Brain pericyte (primary cell): ENCODE data around the gene PHLDA2.
A peak's percentile ranks its signal among the peaks of the same experiment; 100 is the strongest.
"Not testable (repeated sequence)": the region's sequence is repeated elsewhere in the genome, so short reads cannot be mapped to it uniquely, and the experiment has no call there.

Source experiments
- DNase-seq: peaks from one replicate; pipeline ENCODE4 v3.0.0-alpha.2; 2012; ENCODE audit warnings: low read depth, low spot score

Gene PHLDA2

DNA sequence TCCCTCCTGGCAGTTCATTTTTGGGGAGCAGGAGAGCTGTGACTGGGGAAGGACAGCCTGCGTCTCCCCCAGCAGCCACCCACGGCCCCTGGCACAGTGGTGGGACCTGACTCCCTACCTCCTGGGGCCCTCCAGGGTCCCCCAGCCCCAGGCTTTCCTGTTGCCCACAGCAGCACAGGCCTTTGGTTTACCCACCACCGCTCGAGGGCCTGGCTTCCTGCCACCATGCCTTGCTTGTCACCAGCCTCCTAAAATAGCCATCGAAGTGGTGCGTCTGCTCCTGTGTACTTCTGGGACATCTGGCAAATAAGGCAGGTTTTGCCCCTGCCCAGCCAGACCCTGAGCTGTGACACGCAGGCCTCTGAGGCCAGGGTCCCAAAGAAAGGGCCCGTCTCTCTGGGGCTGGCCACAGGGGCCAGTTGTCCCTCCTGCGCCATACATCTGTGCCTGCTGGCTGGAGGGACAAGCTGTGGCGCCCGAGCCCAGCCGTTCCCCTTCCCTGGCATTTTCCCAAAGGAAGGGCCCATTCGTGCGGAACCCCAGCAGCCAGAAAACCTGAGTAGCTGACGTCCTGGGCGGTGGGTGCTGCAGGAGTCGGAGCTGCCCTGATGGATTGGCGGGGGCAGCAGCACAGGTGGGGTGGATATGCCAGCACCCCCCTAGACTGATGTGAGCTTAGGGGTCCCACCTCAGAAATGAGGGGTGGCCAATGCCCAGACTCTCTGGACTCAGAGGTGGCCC, 14.6 kb downstream of the PHLDA2 start:
- no peak for DNase-seq

DNA sequence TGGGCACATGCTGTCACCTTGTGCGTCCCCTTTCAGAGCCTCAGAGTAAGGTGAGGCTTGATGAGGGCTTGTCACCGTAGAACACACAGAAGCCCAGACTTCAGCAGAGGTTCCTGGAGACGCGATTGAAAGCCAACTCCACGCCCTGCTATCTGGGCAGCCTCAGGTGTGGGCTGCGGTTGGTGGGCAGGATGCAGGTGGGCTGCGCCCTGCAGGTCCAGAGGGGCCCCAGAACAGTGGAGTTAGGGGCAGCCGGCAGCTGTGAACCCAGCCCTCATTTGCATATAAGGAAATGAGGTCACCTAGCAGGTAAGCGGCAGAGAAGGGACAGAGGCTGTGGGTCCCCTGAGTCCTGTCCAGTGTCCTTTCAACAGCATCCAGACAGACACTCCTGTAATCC, 15.4 kb downstream of the PHLDA2 start:
- DNase-seq: no peak

DNA sequence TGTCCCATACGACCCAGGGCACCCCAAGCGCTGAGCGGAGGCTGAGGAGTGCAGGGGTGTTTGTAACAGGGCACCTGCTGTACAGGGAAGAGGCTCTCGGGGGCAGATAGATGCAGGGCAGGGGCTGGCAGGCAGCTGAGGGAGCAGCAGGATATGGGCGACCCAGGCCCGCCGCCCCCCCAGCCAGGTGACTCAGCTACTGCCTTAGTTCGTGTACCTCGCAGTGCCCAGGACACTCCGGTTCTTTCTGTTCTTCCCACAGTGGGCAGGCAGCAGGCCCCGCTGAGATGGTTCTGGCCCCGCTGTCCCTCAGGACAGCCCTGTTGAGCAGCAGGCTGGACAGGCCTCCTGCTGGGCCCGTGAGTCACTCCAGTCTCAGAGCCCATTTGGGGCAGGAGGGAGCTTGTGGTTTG, 16.2 kb downstream of the PHLDA2 start:
- no peak for DNase-seq

DNA sequence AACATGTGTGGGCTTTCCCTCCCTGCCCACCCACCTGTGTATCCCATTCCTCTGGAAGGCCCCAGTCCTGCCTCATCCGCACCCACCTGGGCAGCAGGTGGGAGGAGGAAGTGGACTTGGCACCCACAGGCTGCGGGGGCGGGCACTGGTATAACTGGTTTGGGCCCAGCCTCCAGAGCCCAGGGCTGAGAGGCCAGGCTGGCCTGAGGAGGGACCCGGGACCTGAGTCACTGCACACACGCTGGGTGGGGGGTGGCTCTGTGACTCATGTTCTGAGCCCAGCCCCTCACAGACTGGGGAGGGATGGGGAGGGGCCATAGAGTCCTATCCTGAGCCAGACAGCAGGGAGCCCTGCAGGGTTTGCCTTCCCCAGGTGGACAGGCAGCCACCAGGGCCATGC, 16.7 kb downstream of the PHLDA2 start:
- DNase-seq: no peak

DNA sequence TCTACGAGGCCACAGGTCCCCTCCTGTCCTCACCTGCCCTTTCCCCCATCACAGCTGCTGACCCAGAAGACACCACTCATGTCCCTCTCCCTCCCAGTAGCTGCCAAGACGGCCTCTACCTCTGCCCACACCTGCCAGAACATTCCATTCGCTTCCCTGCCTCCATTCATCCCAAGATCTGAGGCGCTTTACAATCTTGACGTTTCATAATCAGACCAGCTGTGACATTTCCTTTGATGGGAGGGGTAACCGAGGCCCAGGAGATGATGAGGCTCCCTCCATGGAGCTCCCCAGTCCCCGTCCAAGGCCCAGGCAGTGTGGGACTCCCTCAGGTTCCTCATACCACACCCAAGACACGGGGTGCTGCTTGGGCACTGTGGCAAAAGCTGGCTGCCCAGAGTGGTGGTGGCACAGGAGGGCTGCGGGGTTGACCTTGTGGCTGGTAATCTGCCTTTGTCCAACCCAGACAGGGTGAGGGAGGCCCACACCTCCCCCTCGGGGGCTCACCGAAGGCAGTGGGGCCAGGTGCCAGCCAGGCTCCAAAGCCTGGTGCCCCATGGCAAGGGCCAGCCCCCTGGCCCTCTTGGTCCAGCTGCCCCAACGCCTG, 17.3 kb downstream of the PHLDA2 start:
- no peak for DNase-seq

DNA sequence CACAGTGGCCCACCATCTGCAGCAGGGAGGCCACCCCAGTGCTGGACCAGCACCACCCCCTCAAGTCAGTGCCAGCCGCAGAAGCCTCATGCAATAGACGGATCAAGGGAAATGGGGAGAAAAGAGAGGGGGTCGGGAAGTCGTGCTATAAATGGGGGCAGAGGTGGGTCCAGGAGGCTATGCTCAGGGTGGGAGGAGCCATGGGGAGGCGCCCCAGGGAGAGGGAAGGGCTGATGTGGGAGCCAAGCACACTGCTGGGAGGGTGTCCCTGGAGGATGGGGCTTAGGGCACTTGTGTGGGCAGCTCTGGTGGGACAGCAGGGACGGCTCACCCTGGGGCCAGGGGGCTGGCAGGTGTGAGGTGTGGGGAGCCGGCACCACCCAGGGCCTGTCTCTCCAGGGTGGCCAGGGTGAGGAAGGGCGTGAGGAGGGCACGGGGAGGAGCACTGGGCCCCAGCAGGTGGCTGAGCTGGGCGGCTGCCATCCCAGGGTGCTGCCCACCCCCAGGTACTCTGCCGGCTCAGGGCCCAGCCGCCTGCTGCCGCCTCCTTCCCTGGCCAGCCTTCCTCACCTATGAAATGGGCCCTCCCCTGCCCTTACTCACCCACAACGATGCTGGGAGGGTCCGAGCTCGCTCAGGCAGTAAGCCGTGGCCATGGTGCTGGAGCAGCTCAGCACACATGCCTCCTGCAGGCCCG, 18.0 kb downstream of the PHLDA2 start:
- no peak for DNase-seq

DNA sequence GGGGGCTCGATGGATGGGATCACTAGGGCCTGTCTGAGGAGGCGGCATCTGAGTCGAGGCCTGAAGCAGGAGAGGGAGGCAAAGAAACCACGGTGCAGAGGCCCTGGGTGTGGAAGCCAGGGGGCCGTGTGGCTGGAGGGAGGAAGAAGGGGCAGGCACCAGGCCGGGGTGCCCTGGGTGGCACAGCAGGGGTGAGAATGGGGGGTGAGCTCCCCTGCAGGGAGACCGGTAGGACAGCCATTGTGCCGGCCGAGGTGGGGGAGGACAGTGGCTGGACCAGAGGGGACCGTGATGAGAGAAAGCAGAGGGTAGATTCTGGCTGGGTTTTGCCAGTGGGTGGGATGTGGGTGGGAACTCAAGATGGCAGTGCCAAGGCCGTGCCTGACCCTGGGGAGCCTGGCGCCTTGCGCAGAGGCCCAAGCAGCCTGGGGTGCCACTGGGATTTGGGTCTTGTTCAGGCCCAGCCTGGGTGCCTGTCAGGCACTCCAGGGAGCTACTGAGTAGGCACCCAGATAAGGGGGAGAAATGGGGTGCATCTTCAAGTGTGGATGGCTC, 18.7 kb downstream of the PHLDA2 start:
- no peak for DNase-seq

DNA sequence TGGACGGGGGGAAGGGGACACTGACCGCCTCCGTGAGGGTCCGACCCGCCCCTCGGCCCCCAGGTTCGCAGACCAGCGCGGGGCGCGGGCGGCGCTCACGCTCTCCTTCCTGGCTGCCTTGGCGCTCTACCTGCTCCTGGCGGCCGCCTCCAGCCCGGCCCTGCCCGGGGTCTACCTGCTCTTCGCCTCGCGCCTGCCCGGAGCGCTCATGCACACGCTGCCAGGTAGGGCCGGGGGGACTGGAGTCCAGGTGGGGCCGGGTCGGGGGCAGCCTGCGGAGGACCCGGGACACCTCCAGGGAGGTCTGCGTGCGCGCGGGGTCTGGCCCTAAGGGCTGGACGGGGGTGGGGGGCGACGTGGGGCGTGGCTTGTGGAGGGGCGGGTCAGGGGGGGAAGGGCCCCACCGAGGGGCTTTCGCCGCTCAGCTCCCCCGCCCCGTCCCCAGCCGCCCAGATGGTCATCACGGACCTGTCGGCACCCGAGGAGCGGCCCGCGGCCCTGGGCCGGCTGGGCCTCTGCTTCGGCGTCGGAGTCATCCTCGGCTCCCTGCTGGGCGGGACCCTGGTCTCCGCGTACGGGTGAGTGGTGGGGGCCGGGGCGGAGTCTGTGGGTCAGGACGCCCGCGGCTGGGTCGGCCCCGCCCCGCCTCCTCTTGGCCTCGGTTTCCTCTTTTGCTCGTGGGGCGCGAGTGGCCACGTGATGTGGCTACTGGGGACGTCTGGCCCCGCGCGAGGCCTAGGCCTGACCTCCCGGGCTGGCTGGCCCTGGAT, 19.9 kb downstream of the PHLDA2 start:
- DNase-seq: no peak

DNA sequence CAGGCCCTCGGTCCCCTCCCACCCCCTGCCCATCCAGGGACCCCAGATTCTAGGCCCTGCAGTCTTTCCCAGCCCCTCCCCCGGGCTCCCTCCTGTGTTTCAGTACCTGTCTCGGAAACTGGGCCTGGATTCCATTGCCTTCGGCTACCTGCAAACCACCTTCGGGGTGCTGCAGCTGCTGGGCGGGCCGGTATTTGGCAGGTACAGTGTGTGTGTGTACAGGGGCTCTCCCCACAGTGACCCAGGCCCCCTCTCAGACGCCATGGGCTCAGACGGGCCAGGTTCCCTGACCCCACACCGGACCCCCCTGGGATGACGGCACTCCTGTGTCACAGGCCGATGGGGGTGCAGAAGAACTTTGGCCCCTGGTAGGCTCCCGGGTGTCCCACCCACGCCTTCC, 21.1 kb downstream of the PHLDA2 start:
- no peak for DNase-seq

DNA sequence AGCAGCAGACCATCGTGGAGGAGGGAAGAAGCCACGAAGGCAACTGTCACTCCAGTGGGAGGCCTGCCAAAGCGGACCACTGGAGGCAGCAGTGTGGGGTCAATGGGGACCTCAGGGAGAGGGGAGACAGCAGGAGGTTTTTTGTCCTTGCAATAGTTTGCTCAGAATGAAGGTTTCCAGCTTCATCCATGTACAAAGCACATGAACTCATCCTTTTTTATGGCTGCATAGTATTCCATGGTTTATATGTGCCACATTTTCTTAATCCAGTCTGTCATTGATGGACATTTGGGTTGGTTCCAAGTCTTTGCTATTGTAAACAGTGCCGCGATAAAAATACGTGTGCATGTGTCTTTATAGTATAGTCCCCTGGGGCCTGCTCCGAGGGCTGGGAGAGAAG, 23.9 kb downstream of the PHLDA2 start:
- not testable (repeated sequence) for DNase-seq

DNA sequence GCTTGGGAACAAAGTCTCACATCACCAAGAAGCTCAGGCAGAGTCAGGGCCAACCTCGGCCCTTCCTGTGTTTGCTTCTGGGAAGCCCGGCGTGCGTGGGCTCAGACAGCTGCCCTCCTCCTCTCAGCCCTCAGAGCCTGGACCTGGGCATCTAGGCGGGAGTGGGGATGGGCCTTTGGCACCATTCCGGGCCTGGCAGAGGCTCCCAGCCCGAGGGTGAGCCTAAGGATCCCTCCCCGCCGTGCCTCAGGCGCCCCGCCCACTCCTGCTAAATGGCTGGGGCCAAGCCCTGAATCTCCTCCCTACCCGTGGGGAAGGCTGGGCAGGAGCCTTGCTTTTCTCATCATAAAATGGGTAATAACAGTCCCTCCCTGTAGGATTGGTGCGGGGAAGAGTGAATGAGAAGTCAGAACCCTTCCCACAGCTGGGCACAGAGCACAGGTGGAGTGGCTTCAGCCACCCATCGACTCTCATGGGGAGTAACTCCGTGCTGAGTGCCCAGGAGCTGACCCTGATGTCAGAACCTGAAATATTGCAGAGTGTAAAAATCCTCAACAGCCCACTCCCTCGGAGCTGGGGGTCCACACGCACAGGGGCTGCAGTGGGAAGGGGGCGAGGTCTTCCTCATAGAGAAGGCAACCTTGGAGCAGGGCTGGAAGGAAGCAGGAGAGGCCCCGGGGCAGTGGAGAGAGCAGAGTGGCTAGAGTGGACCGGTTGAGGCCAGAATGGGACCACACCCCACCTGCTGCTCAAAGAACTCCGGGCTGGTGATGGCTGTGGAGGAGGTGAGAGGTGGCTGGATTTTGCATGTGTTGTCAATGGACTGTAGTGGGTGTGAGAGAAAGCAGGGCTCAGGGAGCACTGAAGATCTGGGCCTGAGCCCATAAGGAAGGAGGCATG, 24.8 kb downstream of the PHLDA2 start:
- DNase-seq: no peak

DNA sequence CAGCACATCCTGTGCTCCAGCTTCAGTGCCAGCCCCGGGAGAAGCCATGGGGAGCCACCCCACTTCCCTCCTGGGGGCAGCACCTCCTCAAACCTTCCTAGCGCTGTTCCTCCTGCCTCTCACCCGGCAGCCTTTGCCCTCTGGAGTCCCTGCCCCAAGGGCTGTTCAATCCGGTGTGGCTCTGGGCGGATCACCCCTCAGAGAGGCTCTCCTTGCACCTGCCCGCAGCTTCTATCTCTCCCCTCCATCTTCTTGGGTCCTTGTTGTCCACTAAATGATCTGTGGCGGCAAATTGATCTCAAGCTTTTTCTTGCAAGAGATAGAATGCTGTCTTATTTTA, 25.6 kb downstream of the PHLDA2 start:
- no peak for DNase-seq

DNA sequence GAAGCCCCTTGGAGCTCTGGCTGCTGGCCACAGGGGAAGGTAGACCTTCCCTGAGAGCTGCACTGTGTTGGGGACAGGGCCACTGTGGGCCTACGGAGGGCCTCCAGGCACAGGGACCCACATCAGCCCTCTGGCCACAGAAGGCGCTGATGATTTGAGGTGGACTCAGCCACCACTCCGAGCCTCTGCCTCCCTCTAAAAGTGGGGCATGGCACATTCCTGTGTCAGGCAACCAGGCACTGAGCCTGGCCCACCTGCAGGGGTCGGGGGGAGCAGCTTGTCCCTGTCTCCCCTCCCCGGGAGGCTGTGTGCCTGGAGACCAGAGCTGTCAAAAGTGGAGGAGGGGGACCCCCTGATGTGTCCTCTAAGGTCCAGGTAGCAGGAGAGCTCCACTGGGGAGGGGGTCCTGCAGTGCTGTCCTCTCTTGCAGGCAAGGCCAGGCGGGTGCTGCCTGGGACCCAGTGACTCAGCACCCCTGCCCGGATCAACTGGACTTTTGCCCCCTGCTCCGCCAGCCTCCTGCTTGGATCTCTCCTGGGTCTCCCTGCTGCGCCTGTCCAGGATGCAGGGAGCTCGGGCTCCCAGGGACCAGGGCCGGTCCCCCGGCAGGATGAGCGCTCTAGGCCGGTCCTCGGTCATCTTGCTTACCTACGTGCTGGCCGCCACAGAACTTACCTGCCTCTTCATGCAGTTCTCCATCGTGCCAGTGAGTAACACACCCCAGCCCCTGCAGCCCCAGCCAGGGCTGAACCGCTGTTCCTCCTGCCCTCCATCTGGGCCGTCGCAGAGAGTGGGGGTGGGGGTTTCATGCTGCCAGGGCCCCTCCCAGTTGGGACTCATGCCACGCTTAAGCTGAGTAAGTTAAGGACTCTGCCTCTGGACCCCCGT, 26.2 kb downstream of the PHLDA2 start:
- DNase-seq: no peak

DNA sequence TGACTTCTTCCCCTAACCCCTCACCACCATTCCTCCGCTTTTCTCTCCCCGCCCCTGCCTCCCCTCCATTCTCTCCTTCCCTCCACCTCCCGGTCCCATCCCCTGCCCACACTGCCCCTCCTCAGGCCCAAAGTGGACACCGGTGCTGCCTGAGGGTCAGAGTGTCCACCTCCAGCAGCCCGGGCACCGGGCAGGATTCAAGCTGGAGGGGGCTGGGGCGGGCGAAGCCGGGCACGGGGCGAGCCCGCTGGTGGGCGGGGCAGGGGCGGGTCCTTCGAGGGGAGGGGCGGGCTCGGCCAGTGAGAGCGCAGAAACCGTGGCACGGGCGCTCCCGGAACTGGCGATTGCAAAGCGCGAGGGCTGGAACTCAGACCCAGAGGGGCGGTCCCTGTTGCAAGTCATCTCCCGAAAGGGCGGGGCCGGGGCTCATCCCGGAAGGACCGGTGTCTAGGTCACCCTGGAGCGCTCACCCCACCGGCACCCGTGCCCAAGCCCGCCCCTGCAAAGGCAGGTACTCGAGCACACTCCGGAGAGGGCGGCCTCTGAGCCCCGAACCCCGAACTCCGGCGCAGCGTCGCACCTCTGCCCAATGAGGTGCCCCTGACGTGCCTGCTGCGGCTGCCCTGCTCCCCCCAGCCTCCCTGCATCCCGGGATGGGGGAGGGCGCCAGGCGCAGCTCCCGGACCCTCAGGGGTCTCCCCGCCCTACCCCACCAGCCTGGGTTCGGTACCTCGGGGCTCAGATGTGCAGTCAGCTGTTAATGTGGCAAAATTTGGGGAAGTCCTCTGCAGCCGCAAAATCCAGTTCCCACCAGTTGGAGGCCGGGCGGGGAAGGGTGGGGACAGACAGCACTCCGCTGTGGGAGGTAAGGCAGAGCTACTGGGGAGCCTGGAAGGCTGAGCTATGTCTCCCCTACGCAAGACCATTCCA, 27.1 kb downstream of the PHLDA2 start:
- DNase-seq: peak; percentile 41

DNA sequence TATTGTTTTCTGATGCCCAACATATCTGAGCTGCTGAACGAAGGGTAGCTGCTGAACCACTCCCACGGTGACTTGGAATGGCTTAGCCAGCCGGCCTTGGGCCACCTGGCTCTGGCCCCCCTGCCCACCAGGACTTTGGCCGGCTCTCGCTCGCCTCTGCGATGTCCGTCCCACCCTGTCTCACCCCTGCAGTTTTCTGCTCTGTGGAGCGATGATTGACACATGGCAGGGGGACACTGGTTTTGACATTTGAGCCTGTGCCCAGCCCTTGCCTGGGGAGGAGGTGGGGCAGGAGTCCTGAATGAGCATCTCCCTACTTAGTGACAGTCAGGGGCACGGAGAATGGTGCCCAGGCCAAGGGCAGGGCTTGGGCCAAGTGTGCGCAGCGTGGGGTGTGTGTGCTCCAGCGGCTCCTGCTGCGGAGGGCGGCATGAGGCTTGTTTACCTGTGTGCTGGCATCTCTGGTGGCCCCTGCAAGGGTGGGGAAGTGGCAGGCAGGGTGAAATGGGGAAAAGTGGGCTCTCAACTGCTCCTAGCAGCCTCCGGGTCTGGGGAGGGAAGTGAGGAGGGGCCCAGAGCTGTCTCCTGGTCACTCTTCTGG, 27.9 kb downstream of the PHLDA2 start:
- no peak for DNase-seq

DNA sequence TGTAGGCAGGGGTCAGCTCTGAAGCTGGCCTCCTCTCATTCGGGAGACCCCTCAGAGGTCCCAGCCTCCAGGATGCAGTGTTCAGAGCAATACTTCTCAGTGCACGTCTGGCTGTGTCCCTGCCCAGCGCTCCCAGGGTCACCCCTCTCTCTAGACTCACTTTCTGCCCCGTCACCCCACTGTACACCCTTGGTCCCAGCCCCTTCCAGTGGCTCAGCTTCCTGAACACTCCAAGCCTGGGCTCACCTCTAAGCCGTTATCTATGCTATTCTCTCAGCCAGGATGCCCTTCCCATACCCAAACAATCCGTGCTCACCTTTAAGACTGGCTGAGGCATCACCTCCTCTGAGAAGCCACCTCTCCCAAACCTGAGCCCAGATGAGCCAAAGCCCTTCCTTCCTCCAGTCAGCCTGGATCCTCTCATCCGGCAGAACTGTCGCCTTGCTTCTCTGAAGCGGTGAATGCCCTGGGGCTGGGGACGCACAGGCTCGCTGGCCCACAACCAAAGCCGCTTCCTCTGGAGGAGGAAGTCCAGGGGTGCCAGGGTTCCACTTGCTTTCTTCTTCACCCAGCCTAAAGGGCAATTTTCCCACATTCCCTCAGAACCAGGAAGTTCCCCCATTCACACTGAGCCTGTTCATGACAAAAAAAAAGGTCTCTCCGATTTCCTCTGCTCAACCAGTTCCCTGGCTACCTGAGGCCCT, 30.0 kb downstream of the PHLDA2 start:
- DNase-seq: no peak

DNA sequence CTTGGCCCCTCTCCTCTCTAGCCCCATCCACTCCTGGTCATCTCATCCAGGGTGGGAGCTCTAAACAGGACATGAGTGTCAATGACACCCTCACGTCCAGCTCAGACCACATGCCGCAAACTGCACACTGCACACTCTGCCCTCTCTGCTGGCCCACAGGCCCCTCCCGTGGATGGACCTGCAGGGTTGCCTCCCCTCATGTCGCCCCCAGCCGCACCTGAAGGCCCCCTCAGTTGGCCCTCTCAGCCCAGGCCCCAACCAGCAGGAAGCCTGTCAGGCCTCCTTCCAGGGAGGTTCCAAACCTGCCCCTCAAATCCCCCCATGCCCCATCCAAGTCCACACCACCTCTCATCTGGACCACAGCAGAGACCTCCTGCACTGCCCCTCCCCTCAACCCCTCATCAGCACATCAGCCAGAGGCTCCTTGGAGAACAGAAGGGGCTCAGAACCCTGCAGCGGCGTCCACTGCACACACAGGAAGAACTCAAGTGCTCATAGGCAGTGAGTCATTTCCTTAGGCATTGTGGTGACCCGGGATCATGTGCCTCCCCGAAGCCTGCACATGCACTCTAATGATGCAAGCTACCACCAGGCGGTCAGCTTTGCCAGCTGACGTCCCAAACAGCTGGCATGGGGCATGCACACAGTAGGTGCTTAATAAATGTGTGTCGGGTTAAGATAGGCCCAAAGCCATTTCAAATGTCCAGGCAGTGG, 30.7 kb downstream of the PHLDA2 start:
- DNase-seq: peak; percentile 73
